ENCODE data around the gene DLGAP4.

Gene DLGAP4

GRCh38 chr20:36334281-36335205, 28.4 kb downstream of the DLGAP4 start:
- no peak for DNase-seq

- DNase-seq, result no peak
Observed at GRCh38 chr20:36335206-36335870, 29.2 kb downstream of the DLGAP4 start.

- DNase-seq, result no peak
Observed at GRCh38 chr20:36336204-36336603, 30.1 kb downstream of the DLGAP4 start.

GRCh38 chr20:36336954-36337704, 31.0 kb downstream of the DLGAP4 start:
- DNase-seq, result no peak

GRCh38 chr20:36337886-36338285, 31.7 kb downstream of the DLGAP4 start:
- DNase-seq, result no peak

- DNase-seq, result no peak
Observed at GRCh38 chr20:36339646-36340592, 33.8 kb downstream of the DLGAP4 start.

GRCh38 chr20:36340593-36340990, 34.5 kb downstream of the DLGAP4 start:
- DNase-seq, result no peak

- DNase-seq, result no peak
Observed at GRCh38 chr20:36341331-36342020, 35.3 kb downstream of the DLGAP4 start.

GRCh38 chr20:36342331-36343120, 36.4 kb downstream of the DLGAP4 start:
- DNase-seq, result no peak

- no peak for DNase-seq
Observed at GRCh38 chr20:36343641-36344040, 37.5 kb downstream of the DLGAP4 start.

- DNase-seq, result peak; percentile 88
Observed at GRCh38 chr20:36344517-36345132, 38.5 kb downstream of the DLGAP4 start.

GRCh38 chr20:36346256-36346655, 40.1 kb downstream of the DLGAP4 start:
- DNase-seq, result no peak

- no peak for DNase-seq
Observed at GRCh38 chr20:36349384-36350170, 43.4 kb downstream of the DLGAP4 start.

- DNase-seq, result no peak
Observed at GRCh38 chr20:36350439-36350838, 44.3 kb downstream of the DLGAP4 start.

GRCh38 chr20:36351937-36352336, 45.8 kb downstream of the DLGAP4 start:
- DNase-seq, result no peak

GRCh38 chr20:36352843-36353553, 46.9 kb downstream of the DLGAP4 start:
- peak; percentile 67 for DNase-seq

- no peak for DNase-seq
Observed at GRCh38 chr20:36353740-36354139, 47.6 kb downstream of the DLGAP4 start.

GRCh38 chr20:36355469-36356171, 49.5 kb downstream of the DLGAP4 start:
- DNase-seq, result no peak

Data from islet precursor cell (in vitro differentiated cells).